Neutrophil (primary cell): Measurements from ENCODE around the gene SERTAD3.
"Not testable (repeated sequence)": the region's sequence is repeated elsewhere in the genome, so short reads cannot be mapped to it uniquely, and the experiment has no call there.

Source experiments
- H3K27ac ChIP-seq: fragments of 200-600 bp; sonication (generic); 2 replicates; pipeline ENCODE4 v1.5.1; 2016; ENCODE audit warnings: mild to moderate bottlenecking, moderate library complexity
- H3K27me3 ChIP-seq: fragments of 200-600 bp; sonication (generic); 2 replicates; pipeline ENCODE4 v1.6.0; 2016; ENCODE audit warnings: mild to moderate bottlenecking
- H3K36me3 ChIP-seq: fragments of 200-600 bp; sonication (generic); 2 replicates; pipeline ENCODE4 v1.5.1; 2017
- H3K4me1 ChIP-seq, 2 experiments: fragments of 200-600 bp in 1 of 2; sonication (generic) in 1 of 2; 1 replicate in 1 of 2; 2 replicates in 1 of 2; pipeline versions ENCODE4 v1.5.1 to v1.6.1; 2013 to 2016; ENCODE audit warnings: low read depth in 1 of 2, low read length in 1 of 2, mild to moderate bottlenecking in 1 of 2, moderate library complexity in 1 of 2; ENCODE audit not compliant: control insufficient read depth in 1 of 2, insufficient read depth in 1 of 2
- H3K4me3 ChIP-seq, 2 experiments: fragments of 200-600 bp in 1 of 2; sonication (generic) in 1 of 2; 1 replicate in 1 of 2; 2 replicates in 1 of 2; pipeline ENCODE4 v1.5.1; 2013 to 2016; ENCODE audit warnings: low read depth in 1 of 2, low read length in 1 of 2, mild to moderate bottlenecking in 1 of 2, moderate library complexity in 1 of 2
- H3K9me3 ChIP-seq: fragments of 200-600 bp; sonication (generic); 2 replicates; pipeline ENCODE4 v1.5.1; 2016
- CTCF ChIP-seq: fragments of 200-600 bp; sonication (generic); IDR thresholded peaks from 2 replicates; pipeline ENCODE4 v1.5.1; 2016; ENCODE audit warnings: antibody characterized with exemption

SERTAD3 gene

GRCh38 chr19:40444000-40444824 lies at the start of gene SERTAD3:
SERTAD3 (minus strand) TSS chr19:40444335; CDS start chr19:40442080, 2,255 bp downstream.
- peaks cover 15 to 17% of the 10 kb centered on the region in 2 experiments for H3K4me1 ChIP-seq
- peaks cover 27% of the 10 kb centered on the region for H3K36me3 ChIP-seq
- H3K4me3 ChIP-seq: peak within 1 kb of the TSS; percentile 98
- peak; percentile 57 for TF ChIP-seq CTCF
- peak within 1 kb of the TSS; percentile 88 for H3K27ac ChIP-seq
- H3K27me3 ChIP-seq: no peaks in the 10 kb centered on the region
- no peaks in the 10 kb centered on the region for H3K9me3 ChIP-seq

GRCh38 chr19:40493778-40494177 lies 49.6 kb upstream of the SERTAD3 start:
- no peak overlapping the region for H3K27ac ChIP-seq
- peaks cover 52% of the 10 kb centered on the region for H3K27me3 ChIP-seq
- TF ChIP-seq CTCF: no peak
- no peaks in the 10 kb centered on the region for H3K9me3 ChIP-seq
- H3K4me3 ChIP-seq: no peak overlapping the region
- H3K4me1 ChIP-seq: no peaks in the 10 kb centered on the region
- no peaks in the 10 kb centered on the region for H3K36me3 ChIP-seq

GRCh38 chr19:40492274-40492673 lies 48.1 kb upstream of the SERTAD3 start:
- TF ChIP-seq CTCF: no peak
- H3K27me3 ChIP-seq: peaks cover 67% of the 10 kb centered on the region
- H3K27ac ChIP-seq: no peak overlapping the region
- no peaks in the 10 kb centered on the region for H3K36me3 ChIP-seq
- H3K4me1 ChIP-seq: no peaks in the 10 kb centered on the region
- no peak overlapping the region for H3K4me3 ChIP-seq
- no peaks in the 10 kb centered on the region for H3K9me3 ChIP-seq

- no peak overlapping the region for H3K27ac ChIP-seq
- H3K27me3 ChIP-seq: peaks cover 82% of the 10 kb centered on the region
- no peak overlapping the region for H3K4me3 ChIP-seq
- H3K9me3 ChIP-seq: no peaks in the 10 kb centered on the region
- H3K4me1 ChIP-seq: no peaks in the 10 kb centered on the region
- no peaks in the 10 kb centered on the region for H3K36me3 ChIP-seq
- no peak for TF ChIP-seq CTCF
These were observed 45.7 kb upstream of the SERTAD3 start for GRCh38 chr19:40489882-40490230.

- Histone ChIP-seq H3K27me3 (peaks cover 94% of the 10 kb centered on the region), H3K4me1 (no peaks in the 10 kb centered on the region), H3K27ac (no peak overlapping the region), H3K9me3 (no peaks in the 10 kb centered on the region), H3K4me3 (no peak overlapping the region), H3K36me3 (no peaks in the 10 kb centered on the region)
- TF ChIP-seq CTCF: no peak
These were observed 41.9 kb upstream of the SERTAD3 start for GRCh38 chr19:40486017-40486416.

- not testable (repeated sequence) for H3K9me3 ChIP-seq, H3K4me1 ChIP-seq, H3K4me3 ChIP-seq, H3K36me3 ChIP-seq, H3K27ac ChIP-seq
- peaks cover 31% of the 10 kb centered on the region for H3K27me3 ChIP-seq
These were observed 31.9 kb upstream of the SERTAD3 start for GRCh38 chr19:40475878-40476644.
